Karpas-422 (cell line): ENCODE results near the gene CORIN. TPM values are rescaled to one million over a fixed set of nuclear protein-coding genes. Genes with fewer than 3 reads are reported as not detected.
"Not testable (repeated sequence)": the region's sequence is repeated elsewhere in the genome, so short reads cannot be mapped to it uniquely, and the experiment has no call there.

Source experiments
- DNase-seq: peaks from one replicate; pipeline ENCODE4 v3.0.0-alpha.2; 2015
- H2AFZ ChIP-seq: fragments of 200-600 bp; sonication (generic); 2 replicates; pipeline ENCODE4 v1.6.1; 2014; ENCODE audit warnings: antibody characterized with exemption, low read length, mixed read lengths
- H3K27ac ChIP-seq: fragments of 200-600 bp; sonication (generic); 2 replicates; pipeline ENCODE4 v1.5.1; 2014; ENCODE audit warnings: mild to moderate bottlenecking, low read length, moderate library complexity
- H3K27me3 ChIP-seq: fragments of 200-600 bp; sonication (generic); 2 replicates; pipeline ENCODE4 v1.6.1; 2014; ENCODE audit warnings: low read length, mixed read lengths
- H3K36me3 ChIP-seq: fragments of 200-600 bp; sonication (generic); 2 replicates; pipeline ENCODE4 v1.6.1; 2014; ENCODE audit warnings: low read length, mixed read lengths; ENCODE audit not compliant: insufficient read depth
- H3K4me1 ChIP-seq: fragments of 200-600 bp; sonication (generic); 2 replicates; pipeline ENCODE4 v1.6.1; 2014; ENCODE audit warnings: mild to moderate bottlenecking, low read length, mixed read lengths
- H3K4me2 ChIP-seq: fragments of 200-600 bp; sonication (generic); 2 replicates; pipeline ENCODE4 v1.6.1; 2014; ENCODE audit warnings: low read length, low read depth, mild to moderate bottlenecking; ENCODE audit not compliant: poor library complexity, severe bottlenecking
- H3K4me3 ChIP-seq: fragments of 200-600 bp; sonication (generic); 2 replicates; pipeline ENCODE4 v1.5.1; 2014; ENCODE audit warnings: mild to moderate bottlenecking, antibody characterized with exemption, low read length, mixed read lengths
- H3K79me2 ChIP-seq: fragments of 200-600 bp; sonication (generic); 2 replicates; pipeline ENCODE4 v1.6.1; 2014; ENCODE audit warnings: mild to moderate bottlenecking, low read length, mixed read lengths
- H3K9ac ChIP-seq: fragments of 200-600 bp; sonication (generic); 2 replicates; pipeline ENCODE4 v1.6.0; 2014; ENCODE audit warnings: low read length
- H3K9me2 ChIP-seq: fragments of 200-600 bp; sonication (generic), shearing (Covaris generic); replicated peaks from 2 replicates; pipeline ENCODE4 v1.6.0; 2014; ENCODE audit warnings: mild to moderate bottlenecking, low read length, moderate library complexity; ENCODE audit not compliant: insufficient read depth
- H3K9me3 ChIP-seq: fragments of 300-700, 200-600 bp; sonication (generic); 2 replicates; pipeline ENCODE4 v1.6.1; 2014; ENCODE audit warnings: low read length, mixed read lengths
- H4K20me1 ChIP-seq: fragments of 200-600 bp; sonication (generic); 2 replicates; pipeline ENCODE4 v1.6.1; 2014; ENCODE audit warnings: mild to moderate bottlenecking, antibody characterized with exemption, low read length, low read depth; ENCODE audit not compliant: insufficient read depth
- total RNA-seq: library from RNA; depleted of rRNA; stranded (reverse); fragments of >200 nt; shearing (Covaris generic); gene quantifications from 2 replicates; pipeline ENCODE4 v1.2.3, GENCODE V29; 2014; ENCODE audit warnings: low replicate concordance

CORIN gene
- total RNA-seq, 1 experiment from 2014 or later, result 2.8 TPM

DNA sequence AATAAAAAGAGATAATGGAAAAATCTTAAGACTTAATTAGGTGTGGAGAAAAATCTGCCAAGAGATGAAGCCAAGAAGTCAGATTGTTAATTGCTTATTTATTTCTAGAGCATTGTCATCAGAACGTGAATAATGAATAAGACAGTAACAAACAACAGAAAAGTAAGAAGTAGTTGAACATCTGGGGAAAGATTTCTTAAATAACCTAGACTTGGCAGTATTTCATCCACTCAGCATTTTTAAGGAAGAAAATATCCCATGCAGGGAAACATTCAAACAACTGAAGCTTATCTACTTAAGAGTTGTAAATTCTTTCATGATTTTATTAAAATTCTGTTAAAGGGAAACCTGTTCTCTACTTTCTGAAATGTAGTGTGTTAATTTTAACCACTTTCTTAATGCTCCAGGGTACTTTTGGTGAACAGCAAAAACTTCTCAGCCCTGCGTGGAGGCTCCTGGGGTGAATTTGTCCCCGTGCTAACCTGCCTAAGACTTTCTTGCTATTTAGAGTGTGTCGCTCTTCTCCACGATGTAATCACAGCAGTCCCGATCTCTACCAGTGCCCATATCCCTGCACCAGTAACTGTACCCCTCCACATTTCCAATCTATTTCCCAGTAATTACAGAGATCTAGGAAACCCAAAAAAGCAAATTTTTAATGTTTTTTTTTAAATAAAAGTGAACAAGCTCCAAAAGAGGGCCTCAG lies 124.6 kb downstream of the CORIN start:
- no peaks in the 10 kb centered on the region for H3K9me3 ChIP-seq
- H3K4me1 ChIP-seq, result no peaks in the 10 kb centered on the region
- no peaks in the 10 kb centered on the region for H3K79me2 ChIP-seq
- no peak for DNase-seq
- H3K9me2 ChIP-seq, result no peaks in the 10 kb centered on the region
- no peaks in the 10 kb centered on the region for H4K20me1 ChIP-seq
- H3K4me3 ChIP-seq, result no peak overlapping the region
- no peaks in the 10 kb centered on the region for H3K36me3 ChIP-seq
- no peak overlapping the region for H2AFZ ChIP-seq
- H3K9ac ChIP-seq, result no peak overlapping the region
- H3K27ac ChIP-seq, result no peak overlapping the region
- H3K27me3 ChIP-seq, result no peaks in the 10 kb centered on the region
- H3K4me2 ChIP-seq, result no peak overlapping the region

DNA sequence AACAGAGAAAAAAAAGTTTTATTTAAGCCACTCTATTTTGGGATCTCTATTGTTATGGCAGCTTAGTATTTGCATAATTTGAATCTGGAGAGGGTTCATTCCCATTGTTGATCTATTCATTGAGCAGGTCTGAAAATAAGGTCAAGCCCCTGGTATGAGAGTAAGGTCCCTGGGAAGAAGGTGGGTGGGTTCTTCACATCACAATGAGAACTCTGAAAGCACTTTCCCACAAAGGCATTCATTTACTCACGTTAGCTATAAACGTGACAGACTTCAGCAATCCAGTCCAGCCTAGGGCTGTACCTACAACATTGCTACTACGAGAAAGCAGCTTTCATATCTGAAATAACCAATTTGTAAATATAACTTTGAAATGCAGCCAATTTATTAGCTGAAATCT lies 126.2 kb downstream of the CORIN start:
- Histone ChIP-seq H3K27ac (no peak overlapping the region), H3K4me1 (no peaks in the 10 kb centered on the region), H3K9me3 (no peaks in the 10 kb centered on the region), H3K36me3 (no peaks in the 10 kb centered on the region), H3K9me2 (no peaks in the 10 kb centered on the region), H2AFZ (no peak overlapping the region), H3K4me3 (no peak overlapping the region), H4K20me1 (no peaks in the 10 kb centered on the region), H3K27me3 (no peaks in the 10 kb centered on the region), H3K79me2 (no peaks in the 10 kb centered on the region), H3K4me2 (no peak overlapping the region), H3K9ac (no peak overlapping the region)
- DNase-seq, result no peak

DNA sequence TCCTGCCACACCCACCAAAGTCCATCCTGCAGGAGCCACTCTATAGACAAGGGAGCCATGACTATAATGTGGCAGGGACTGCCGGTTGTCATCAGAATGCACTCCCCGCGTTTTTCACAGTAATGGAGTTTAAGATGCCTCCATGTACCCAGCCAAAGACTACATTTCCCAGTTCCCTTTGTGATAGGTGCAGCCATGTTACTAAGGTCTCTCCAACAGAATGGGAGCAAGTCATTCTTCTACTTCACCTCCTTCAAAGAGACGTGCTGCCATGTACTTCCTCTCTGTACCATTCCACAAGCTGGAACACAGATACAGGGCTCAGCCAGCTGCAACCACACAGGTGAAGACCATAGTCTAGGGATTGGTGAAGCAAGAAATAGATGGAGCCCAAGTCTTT lies 126.7 kb downstream of the CORIN start:
- Histone ChIP-seq H3K27ac (no peak overlapping the region), H3K79me2 (no peaks in the 10 kb centered on the region), H3K9ac (no peak overlapping the region), H3K4me3 (no peak overlapping the region), H3K9me3 (no peaks in the 10 kb centered on the region), H3K4me1 (no peaks in the 10 kb centered on the region), H3K27me3 (no peaks in the 10 kb centered on the region), H3K36me3 (no peaks in the 10 kb centered on the region), H3K4me2 (no peak overlapping the region), H2AFZ (no peak overlapping the region), H4K20me1 (no peaks in the 10 kb centered on the region), H3K9me2 (no peaks in the 10 kb centered on the region)
- DNase-seq, result no peak

DNA sequence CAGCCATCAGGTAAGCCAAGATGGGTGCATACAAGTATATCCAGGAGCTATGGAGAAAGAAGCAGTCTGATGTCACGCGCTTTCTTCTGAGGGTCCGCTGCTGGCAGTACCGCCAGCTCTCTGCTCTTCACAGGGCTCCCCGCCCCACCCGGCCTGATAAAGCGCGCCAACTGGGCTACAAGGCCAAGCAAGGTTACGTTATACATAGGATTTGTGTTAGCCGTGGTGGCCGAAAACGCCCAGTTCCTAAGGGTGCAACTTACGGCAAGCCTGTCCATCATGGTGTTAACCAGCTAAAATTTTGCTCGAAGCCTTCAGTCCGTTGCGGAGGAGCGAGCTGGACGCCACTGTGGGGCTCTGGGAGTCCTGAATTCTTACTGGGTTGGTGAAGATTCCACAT lies 131.5 kb downstream of the CORIN start:
- not testable (repeated sequence) for H3K9me2 ChIP-seq, H3K4me3 ChIP-seq, H3K27me3 ChIP-seq, DNase-seq, H2AFZ ChIP-seq, H3K4me2 ChIP-seq, H3K9me3 ChIP-seq, H3K9ac ChIP-seq, H3K79me2 ChIP-seq, H3K27ac ChIP-seq, H4K20me1 ChIP-seq, H3K36me3 ChIP-seq
- H3K4me1 ChIP-seq, result peaks cover 12% of the 10 kb centered on the region

DNA sequence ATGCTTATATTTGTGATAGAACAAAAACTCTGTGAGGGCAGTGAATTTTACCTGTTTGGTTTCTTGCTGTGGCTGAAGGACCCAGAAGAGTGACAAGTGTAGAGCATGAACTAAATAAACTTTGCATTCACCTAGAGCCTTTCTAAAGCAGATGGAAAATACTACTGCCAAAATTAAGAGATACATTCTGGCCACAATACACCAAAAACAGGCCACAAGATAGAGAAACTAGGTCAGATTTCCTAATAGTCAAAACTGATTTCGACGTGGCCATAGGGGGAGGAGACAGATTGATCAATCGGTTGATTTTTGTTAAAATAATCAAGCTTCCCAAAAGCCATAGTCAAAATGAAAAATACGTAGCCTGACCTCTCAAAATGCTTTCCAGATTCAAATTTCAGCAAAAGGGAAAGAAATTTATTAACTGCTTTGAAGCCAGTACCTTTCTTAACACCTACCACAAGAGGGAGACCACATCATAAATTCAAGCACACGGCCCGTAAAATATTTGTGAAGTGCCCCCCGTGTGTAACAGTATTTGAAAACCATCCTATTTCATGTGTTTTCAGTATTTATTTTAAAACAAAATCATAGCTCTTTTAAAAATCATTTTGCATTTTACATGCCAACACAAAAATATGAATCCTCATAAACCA lies 132.4 kb downstream of the CORIN start:
- H3K4me2 ChIP-seq, result peak overlapping the region; percentile 23
- H3K4me1 ChIP-seq, result peaks cover 12% of the 10 kb centered on the region
- H2AFZ ChIP-seq, result no peak overlapping the region
- no peak overlapping the region for H3K27ac ChIP-seq
- no peaks in the 10 kb centered on the region for H3K9me2 ChIP-seq
- no peaks in the 10 kb centered on the region for H3K36me3 ChIP-seq
- no peak overlapping the region for H3K4me3 ChIP-seq
- H3K9me3 ChIP-seq, result no peaks in the 10 kb centered on the region
- DNase-seq, result peak; percentile 79
- H4K20me1 ChIP-seq, result no peaks in the 10 kb centered on the region
- H3K9ac ChIP-seq, result no peak overlapping the region
- no peaks in the 10 kb centered on the region for H3K79me2 ChIP-seq
- H3K27me3 ChIP-seq, result no peaks in the 10 kb centered on the region

DNA sequence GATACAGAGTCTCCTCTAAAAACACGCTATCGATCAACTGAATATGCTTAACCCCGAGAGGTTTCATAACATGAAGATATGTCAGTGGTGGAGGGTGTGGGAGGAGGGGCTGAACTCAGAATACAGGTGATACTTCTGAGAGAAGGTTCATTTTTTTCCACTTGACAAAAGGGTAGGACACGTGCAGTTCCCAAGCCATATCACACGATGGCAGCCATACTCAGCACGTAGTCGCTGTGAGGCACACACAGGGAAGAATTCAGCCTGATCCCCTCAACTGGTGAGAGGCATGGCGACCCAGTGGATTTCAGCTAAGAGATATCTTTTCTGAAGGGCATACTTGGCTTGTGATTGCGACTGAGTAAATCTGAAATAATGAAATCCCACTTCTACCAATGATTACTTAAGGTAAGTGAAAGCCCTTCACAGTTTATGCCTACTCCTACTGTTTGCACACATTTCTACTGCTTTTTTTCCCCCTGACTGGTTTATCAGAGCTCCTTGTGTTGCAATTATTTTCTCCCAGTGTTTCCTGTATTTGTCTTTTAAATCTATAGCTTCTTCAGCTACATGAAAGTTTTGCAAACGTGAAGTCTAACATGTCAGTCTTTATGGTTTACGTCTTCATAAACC lies 133.1 kb downstream of the CORIN start:
- H4K20me1 ChIP-seq, result no peaks in the 10 kb centered on the region
- H3K9me3 ChIP-seq, result no peaks in the 10 kb centered on the region
- no peak overlapping the region for H3K4me3 ChIP-seq
- H3K79me2 ChIP-seq, result no peaks in the 10 kb centered on the region
- H3K4me2 ChIP-seq, result no peak overlapping the region
- peak; percentile 80 for DNase-seq
- no peak overlapping the region for H3K9ac ChIP-seq
- H3K9me2 ChIP-seq, result no peaks in the 10 kb centered on the region
- H3K27me3 ChIP-seq, result no peaks in the 10 kb centered on the region
- no peak overlapping the region for H3K27ac ChIP-seq
- 0 out of 2 replicates have a peak overlapping the region, but pooled peaks have one; percentile 12 for H2AFZ ChIP-seq
- H3K4me1 ChIP-seq, result peaks cover 12% of the 10 kb centered on the region
- no peaks in the 10 kb centered on the region for H3K36me3 ChIP-seq

DNA sequence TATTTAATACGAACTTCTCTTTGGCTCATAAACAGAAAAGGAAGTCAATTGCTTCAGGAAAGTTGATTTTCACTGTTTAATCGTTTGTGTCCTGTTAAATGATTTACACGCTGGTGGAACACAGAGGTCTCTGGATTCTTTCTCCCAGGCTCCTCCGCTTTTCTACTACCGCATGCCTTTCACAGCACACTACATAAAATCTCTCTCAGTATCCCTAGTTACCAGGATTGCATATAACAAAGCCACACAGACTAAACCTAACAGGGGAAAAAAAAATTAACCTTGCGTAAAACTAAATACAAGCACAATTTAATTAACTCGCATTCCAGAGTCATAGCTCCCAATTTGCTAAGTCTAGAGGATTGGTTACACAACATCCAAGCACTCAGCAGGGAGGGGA lies 133.9 kb downstream of the CORIN start:
- H3K79me2 ChIP-seq, result no peaks in the 10 kb centered on the region
- H3K27ac ChIP-seq, result no peak overlapping the region
- H3K4me3 ChIP-seq, result no peak overlapping the region
- no peak overlapping the region for H2AFZ ChIP-seq
- no peaks in the 10 kb centered on the region for H4K20me1 ChIP-seq
- H3K36me3 ChIP-seq, result no peaks in the 10 kb centered on the region
- peaks cover 12% of the 10 kb centered on the region for H3K4me1 ChIP-seq
- H3K4me2 ChIP-seq, result no peak overlapping the region
- no peaks in the 10 kb centered on the region for H3K27me3 ChIP-seq
- no peak overlapping the region for H3K9ac ChIP-seq
- no peaks in the 10 kb centered on the region for H3K9me2 ChIP-seq
- no peaks in the 10 kb centered on the region for H3K9me3 ChIP-seq
- DNase-seq, result no peak

DNA sequence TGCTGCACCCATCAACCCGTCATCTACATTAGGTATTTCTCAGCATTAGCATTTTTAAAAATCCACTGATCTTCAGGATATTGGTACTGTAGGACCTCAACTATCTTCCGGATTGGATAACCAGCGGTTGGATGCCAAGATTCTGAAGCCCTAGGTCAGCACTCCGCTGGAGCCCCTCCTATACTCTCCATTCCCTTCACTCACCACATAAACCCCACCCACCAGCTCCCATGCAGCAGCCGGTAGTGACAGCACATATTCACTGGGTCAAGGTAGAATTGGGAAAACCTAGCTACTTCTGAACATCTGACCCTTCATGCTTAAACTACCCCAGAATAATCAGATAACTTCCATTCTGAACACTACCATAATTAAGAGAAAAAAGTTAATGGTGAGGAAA lies 134.9 kb downstream of the CORIN start:
- DNase-seq, result no peak
- H3K27ac ChIP-seq, result no peak overlapping the region
- H3K79me2 ChIP-seq, result no peaks in the 10 kb centered on the region
- H3K9ac ChIP-seq, result no peak overlapping the region
- H3K4me1 ChIP-seq, result peaks cover 12% of the 10 kb centered on the region
- H4K20me1 ChIP-seq, result no peaks in the 10 kb centered on the region
- H3K27me3 ChIP-seq, result no peaks in the 10 kb centered on the region
- H3K4me2 ChIP-seq, result no peak overlapping the region
- no peaks in the 10 kb centered on the region for H3K9me2 ChIP-seq
- H2AFZ ChIP-seq, result no peak overlapping the region
- H3K9me3 ChIP-seq, result no peaks in the 10 kb centered on the region
- H3K36me3 ChIP-seq, result no peaks in the 10 kb centered on the region
- no peak overlapping the region for H3K4me3 ChIP-seq
